Panc1 (cell line): ENCODE results near the gene OSBPL5. TPM values are rescaled to one million over a fixed set of nuclear protein-coding genes. Genes with fewer than 3 reads are reported as not detected.

Source experiments
- ATAC-seq: fragments of 200-7000 bp; cut with Tn5 transposase; 2 replicates; pipeline ENCODE4 v1.9.1; 2020; ENCODE audit warnings: mild to moderate bottlenecking, moderate library complexity
- BruUV-seq: library from RNA; stranded (reverse); fragments of 400-500 nt; replicated peaks from 2 replicates; lab custom pipeline; 2021; lab: Mats Ljungman, UMichigan
- CTCF ChIA-PET: fragments of 300-600 bp; sonication (Branson Sonifier 250); formaldehyde crosslinking; loops from one replicate; lab custom pipeline; 2022; ENCODE audit warnings: antibody characterized with exemption; lab: Charles Lee
- POLR2A ChIA-PET: fragments of 300-600 bp; sonication (Branson Sonifier 250); formaldehyde crosslinking; loops from one replicate; lab custom pipeline; 2022; ENCODE audit warnings: antibody characterized with exemption; lab: Charles Lee
- DNase-seq: peaks from one replicate; pipeline ENCODE4 v3.0.0-alpha.2; 2010; ENCODE audit warnings: low read depth, low spot score
- H3K27ac ChIP-seq: 2 replicates; pipeline ENCODE4 v1.5.1; 2011; ENCODE audit warnings: mild to moderate bottlenecking, low read length, inconsistent platforms
- H3K27me3 ChIP-seq: fragments of 200-500 bp; sonication (Bioruptor generic); 2 replicates; pipeline ENCODE4 v1.6.0; 2014; ENCODE audit warnings: low read length, inconsistent platforms; ENCODE audit not compliant: control insufficient read depth, insufficient read depth
- H3K36me3 ChIP-seq: fragments of 200-500 bp; sonication (Bioruptor generic); 2 replicates; pipeline ENCODE4 v1.5.1; 2014; ENCODE audit warnings: inconsistent platforms, mild to moderate bottlenecking, low read length, moderate library complexity; ENCODE audit not compliant: control insufficient read depth, insufficient read depth
- H3K4me1 ChIP-seq: 2 replicates; pipeline ENCODE4 v1.5.1; 2011; ENCODE audit warnings: inconsistent platforms, mild to moderate bottlenecking, low read length, moderate library complexity; ENCODE audit not compliant: control insufficient read depth, insufficient read depth
- H3K4me3 ChIP-seq, 2 experiments: 2 replicates each; pipeline ENCODE4 v1.5.1; 2011 to 2012; ENCODE audit warnings: low read depth in 2 of 2, low read length in 2 of 2, mild to moderate bottlenecking in 2 of 2, inconsistent platforms in 1 of 2, moderate library complexity in 1 of 2
- H3K9me3 ChIP-seq: fragments of 200-500 bp; sonication (Bioruptor generic); 2 replicates; pipeline ENCODE4 v1.5.1; 2014; ENCODE audit warnings: low read depth, mild to moderate bottlenecking, inconsistent platforms, low read length, moderate library complexity; ENCODE audit not compliant: control insufficient read depth, insufficient read depth
- POLR2AphosphoS5 ChIP-seq: IDR thresholded peaks from 2 replicates; pipeline ENCODE4 v1.6.1; 2012; ENCODE audit warnings: mild to moderate bottlenecking, low read depth, low read length, moderate library complexity
- SIN3A ChIP-seq: IDR thresholded peaks from 2 replicates; pipeline ENCODE4 v1.6.1; 2012; ENCODE audit warnings: low read depth, mild to moderate bottlenecking, low read length, moderate library complexity, borderline replicate concordance; ENCODE audit not compliant: insufficient read depth
- TCF7L2 ChIP-seq: IDR thresholded peaks from 2 replicates; pipeline ENCODE4 v1.6.1; 2011; ENCODE audit warnings: mild to moderate bottlenecking, low read depth, low read length, inconsistent platforms
- in situ Hi-C: cut with HindIII; loops from 2 replicates; pipeline ENCODE4 v1.10.0; 2016; ENCODE audit warnings: low sequenced_read_pairs, low pct_unique_long_range_greater_than_20kb
- intact Hi-C: fragments of 100-400 bp; cut with micrococcal nuclease; formaldehyde crosslinking; loops from one replicate; pipeline ENCODE4 v1.10.0; 2022; ENCODE audit not compliant: unreplicated experiment
- total RNA-seq: library from RNA; stranded (reverse); gene quantifications from one replicate; pipeline ENCODE4 v1.2.1, GENCODE V29; 2021; ENCODE audit not compliant: unreplicated experiment
- TF ChIP-seq, protein P1 (sequence below), 2 experiments: IDR thresholded peaks; 2 replicates each; pipeline ENCODE4 v1.6.1; 2011 to 2012; ENCODE audit warnings: low read depth in 2 of 2, control low read depth in 1 of 2, low read length in 1 of 2, mild to moderate bottlenecking in 1 of 2, moderate library complexity in 1 of 2; ENCODE audit not compliant: insufficient read depth in 1 of 2
- TF ChIP-seq, protein P2 (sequence below): fragments of 450-650 bp; IDR thresholded peaks from 2 replicates; pipeline ENCODE4 v1.5.1; 2017; ENCODE audit warnings: mild to moderate bottlenecking

Gene OSBPL5
- total RNA-seq, 1 experiment from 2014 or later = 20.2 TPM

GRCh38 chr11:3202759-3203158 lies 37.6 kb upstream of the OSBPL5 start:
- Histone ChIP-seq H3K27me3 (peaks cover 15% of the 10 kb centered on the region), H3K4me3 (no peak overlapping the region), H3K27ac (no peak overlapping the region), H3K36me3 (no peaks in the 10 kb centered on the region), H3K9me3 (no peaks in the 10 kb centered on the region), H3K4me1 (peaks cover 5% of the 10 kb centered on the region; the same call in 1 of the 2 replicates)
- CTCF ChIA-PET = no interaction called here
- TF ChIP-seq, protein P1, sequence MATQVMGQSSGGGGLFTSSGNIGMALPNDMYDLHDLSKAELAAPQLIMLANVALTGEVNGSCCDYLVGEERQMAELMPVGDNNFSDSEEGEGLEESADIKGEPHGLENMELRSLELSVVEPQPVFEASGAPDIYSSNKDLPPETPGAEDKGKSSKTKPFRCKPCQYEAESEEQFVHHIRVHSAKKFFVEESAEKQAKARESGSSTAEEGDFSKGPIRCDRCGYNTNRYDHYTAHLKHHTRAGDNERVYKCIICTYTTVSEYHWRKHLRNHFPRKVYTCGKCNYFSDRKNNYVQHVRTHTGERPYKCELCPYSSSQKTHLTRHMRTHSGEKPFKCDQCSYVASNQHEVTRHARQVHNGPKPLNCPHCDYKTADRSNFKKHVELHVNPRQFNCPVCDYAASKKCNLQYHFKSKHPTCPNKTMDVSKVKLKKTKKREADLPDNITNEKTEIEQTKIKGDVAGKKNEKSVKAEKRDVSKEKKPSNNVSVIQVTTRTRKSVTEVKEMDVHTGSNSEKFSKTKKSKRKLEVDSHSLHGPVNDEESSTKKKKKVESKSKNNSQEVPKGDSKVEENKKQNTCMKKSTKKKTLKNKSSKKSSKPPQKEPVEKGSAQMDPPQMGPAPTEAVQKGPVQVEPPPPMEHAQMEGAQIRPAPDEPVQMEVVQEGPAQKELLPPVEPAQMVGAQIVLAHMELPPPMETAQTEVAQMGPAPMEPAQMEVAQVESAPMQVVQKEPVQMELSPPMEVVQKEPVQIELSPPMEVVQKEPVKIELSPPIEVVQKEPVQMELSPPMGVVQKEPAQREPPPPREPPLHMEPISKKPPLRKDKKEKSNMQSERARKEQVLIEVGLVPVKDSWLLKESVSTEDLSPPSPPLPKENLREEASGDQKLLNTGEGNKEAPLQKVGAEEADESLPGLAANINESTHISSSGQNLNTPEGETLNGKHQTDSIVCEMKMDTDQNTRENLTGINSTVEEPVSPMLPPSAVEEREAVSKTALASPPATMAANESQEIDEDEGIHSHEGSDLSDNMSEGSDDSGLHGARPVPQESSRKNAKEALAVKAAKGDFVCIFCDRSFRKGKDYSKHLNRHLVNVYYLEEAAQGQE (IDR thresholded peaks at IDR 0.05; ENCODE audit: insufficient read depth in 1 of 2, low read depth in 2 of 2, low read length in 1 of 2) = no peak
- TF ChIP-seq TCF7L2 (no peak), POLR2AphosphoS5 (no peak), SIN3A (no peak)
- TF ChIP-seq, protein P2, sequence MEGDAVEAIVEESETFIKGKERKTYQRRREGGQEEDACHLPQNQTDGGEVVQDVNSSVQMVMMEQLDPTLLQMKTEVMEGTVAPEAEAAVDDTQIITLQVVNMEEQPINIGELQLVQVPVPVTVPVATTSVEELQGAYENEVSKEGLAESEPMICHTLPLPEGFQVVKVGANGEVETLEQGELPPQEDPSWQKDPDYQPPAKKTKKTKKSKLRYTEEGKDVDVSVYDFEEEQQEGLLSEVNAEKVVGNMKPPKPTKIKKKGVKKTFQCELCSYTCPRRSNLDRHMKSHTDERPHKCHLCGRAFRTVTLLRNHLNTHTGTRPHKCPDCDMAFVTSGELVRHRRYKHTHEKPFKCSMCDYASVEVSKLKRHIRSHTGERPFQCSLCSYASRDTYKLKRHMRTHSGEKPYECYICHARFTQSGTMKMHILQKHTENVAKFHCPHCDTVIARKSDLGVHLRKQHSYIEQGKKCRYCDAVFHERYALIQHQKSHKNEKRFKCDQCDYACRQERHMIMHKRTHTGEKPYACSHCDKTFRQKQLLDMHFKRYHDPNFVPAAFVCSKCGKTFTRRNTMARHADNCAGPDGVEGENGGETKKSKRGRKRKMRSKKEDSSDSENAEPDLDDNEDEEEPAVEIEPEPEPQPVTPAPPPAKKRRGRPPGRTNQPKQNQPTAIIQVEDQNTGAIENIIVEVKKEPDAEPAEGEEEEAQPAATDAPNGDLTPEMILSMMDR = no peak
- DNase-seq (no peak), ATAC-seq (no peak)
- in situ Hi-C loops (no loop called here), intact Hi-C loops (no loop called here)
- POLR2A ChIA-PET = no interaction called here
- BruUV-seq = no TSS peak

DNA sequence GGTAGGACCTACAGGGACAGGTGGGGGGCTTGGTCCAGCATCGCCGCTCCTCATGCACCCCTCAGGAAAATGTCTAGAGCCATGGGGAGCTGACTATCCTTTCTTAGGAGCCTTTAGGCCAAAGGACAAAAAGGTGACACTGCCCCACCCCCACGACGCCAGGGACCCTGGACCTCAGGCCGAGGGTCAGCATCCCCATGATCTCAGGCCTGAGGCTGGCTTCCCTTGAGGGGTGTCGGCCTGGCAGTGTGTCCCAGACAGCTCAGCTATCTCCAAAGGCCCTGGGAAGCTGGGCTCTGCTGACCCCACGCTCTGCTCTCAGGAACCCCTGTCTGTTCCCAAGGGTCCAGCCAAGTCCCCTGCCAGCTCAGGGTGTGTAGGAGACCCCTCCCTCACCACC lies 37.2 kb upstream of the OSBPL5 start:
- CTCF ChIA-PET = no interaction called here
- Histone ChIP-seq H3K36me3 (no peaks in the 10 kb centered on the region), H3K27ac (no peak overlapping the region), H3K27me3 (peaks cover 15% of the 10 kb centered on the region), H3K9me3 (no peaks in the 10 kb centered on the region), H3K4me1 (peaks cover 5% of the 10 kb centered on the region; the same call in 1 of the 2 replicates), H3K4me3 (no peak overlapping the region)
- POLR2A ChIA-PET = no interaction called here
- DNase-seq = no peak
- BruUV-seq = no TSS peak
- ATAC-seq = no peak
- intact Hi-C loops = no loop called here
- in situ Hi-C loops = no loop called here
- TF ChIP-seq TCF7L2 (no peak), POLR2AphosphoS5 (no peak), SIN3A (no peak)
- TF ChIP-seq, protein P2 = no peak
- TF ChIP-seq, protein P1 (IDR thresholded peaks at IDR 0.05; ENCODE audit: insufficient read depth in 1 of 2, low read depth in 2 of 2, low read length in 1 of 2) = no peak
